Activated T-cell treated with anti-CD3 and anti-CD28 coated beads, Interleukin-2, amount 50 U/mL, for 48 hours (primary cell): ENCODE data around the gene REPS2.
"Not testable (repeated sequence)": the region's sequence is repeated elsewhere in the genome, so short reads cannot be mapped to it uniquely, and the experiment has no call there.

ENCODE experiments used
- DNase-seq, 2 experiments: peaks; one replicate each; pipeline ENCODE4 v3.0.0-alpha.2; 2020

REPS2 gene

DNA sequence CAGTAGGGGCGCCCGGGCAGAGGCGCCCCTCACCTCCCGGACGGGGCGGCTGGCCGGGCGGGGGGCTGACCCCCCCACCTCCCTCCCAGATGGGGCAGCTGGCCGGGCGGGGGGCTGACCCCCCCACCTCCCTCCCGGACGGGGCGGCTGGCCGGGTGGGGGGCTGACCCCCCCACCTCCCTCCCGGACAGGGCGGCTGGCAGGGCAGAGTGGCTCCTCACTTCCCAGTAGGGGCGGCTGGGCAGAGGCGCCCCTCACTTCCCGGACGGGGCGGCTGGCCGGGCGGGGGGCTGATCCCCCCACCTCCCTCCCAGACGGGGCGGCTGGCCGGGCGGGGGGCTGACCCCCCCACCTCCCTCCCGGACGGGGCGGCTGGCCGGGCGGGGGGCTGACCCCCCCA lies 18.5 kb downstream of the REPS2 start:
- not testable (repeated sequence) for DNase-seq

DNA sequence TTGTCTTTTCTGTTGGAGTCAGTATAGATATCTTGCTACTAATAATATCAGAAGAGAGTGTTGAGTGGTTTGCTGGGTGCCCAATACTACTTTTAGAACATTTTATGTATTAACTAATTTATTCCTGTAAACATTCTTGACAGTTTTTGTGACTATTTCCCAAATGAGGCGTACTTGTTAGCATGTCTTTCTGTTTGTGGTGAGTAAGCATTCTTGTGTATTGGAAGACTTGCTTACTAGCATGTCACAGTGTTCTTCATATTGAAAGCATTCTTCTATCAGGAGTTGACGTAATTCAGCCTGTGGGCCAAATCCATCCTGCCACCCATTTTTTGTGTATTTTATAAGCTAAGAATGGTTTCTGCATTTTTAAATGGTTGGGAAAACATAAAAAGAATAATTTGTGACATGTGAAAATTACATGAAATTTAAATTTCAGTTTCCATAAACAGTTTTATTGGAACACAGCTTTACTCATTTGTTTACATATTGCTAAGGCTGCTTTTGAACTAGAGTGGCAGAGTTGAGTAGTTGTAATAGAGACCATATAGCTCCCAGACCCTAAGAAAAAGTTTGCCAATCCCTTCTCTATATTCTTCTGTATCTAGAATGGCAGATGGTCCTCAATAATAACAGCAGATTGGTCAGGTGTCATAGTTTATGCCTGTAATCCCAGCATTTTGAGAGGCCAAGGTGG lies 20.4 kb downstream of the REPS2 start:
- DNase-seq, result no peak

- not testable (repeated sequence) for DNase-seq
Observed at GRCh38 chrX:16968753-16969152, 22.3 kb downstream of the REPS2 start.

GRCh38 chrX:16970977-16971376 lies 24.5 kb downstream of the REPS2 start:
- DNase-seq, result no peak

- no peak for DNase-seq
Observed at GRCh38 chrX:16971694-16972093, 25.2 kb downstream of the REPS2 start.

DNA sequence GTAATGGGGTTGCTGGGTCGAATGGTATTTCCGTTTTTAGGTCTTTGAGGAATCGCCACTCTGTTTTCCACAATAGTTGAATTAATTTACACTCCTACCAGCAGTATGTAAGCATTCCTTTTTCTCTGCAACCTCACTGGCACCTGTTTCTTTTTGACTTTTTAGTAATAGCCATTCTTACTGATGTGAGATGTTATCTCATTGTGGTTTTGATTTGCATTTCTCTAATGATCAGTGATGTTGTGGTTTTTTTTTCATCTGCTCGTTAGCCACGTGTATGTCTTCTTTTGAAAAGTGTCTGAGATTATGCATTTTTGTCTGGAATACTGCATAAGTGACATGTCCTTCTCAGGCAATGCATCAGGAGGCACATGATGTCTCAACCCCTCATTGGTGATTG lies 28.8 kb downstream of the REPS2 start:
- no peak for DNase-seq

DNA sequence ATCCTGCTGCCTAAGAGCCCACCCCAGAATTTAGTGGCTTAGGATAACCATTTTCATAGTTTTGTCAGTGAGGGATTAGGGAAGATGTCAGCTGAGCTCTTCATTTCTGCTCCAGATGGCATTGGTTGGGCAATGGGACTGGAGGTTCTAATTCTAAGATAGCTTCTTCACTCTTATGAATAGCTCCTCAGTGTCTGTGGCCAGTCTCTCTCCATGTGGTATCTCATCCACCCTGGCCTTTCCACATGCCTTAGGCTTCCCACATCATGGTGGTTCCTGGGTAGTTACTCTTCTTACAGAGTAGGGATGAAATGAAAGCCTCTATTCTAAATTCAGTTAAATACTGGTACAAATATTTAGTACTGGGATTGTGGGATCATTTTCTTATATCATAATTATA lies 31.3 kb downstream of the REPS2 start:
- DNase-seq, result no peak

- no peak for DNase-seq
Observed at GRCh38 chrX:16978193-16978984, 31.9 kb downstream of the REPS2 start.

DNA sequence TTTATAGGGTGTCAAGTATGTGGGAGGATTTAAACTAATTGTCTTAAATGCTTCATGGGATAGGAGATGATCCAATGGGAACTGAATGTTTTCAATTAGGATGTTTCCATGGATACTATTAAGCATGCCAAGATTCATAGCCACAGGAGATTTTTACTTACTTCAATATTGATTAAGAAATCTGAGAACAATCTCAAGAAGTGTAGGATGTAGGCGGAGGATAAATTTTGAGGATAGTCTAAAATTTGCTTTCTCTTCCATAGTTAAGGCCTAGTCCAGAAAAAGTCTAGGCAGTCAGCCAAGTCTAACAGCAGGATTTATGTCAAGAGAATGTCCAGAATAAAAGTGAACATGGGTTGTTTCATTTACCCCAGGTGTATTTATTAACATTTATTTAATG lies 32.8 kb downstream of the REPS2 start:
- DNase-seq, result no peak

DNA sequence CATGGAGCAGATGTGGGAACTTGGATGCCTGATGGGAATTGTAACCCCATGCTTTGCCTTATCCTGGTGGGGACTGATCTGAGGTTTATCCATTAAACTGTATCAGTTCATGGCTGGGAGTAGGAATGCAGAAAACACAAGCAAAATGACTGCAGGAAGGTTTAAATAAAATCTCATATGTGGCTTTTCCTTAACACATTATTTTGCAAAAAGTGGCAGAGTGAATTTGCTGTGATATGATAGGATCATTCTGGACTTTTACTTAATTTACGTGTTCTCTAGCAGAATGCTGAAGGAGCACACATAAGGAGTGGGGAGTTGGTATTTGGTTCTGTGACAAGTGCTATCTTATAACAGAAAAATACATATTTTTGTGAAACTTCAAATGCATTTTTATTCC lies 34.8 kb downstream of the REPS2 start:
- DNase-seq, result no peak

GRCh38 chrX:16981980-16982379 lies 35.5 kb downstream of the REPS2 start:
- no peak for DNase-seq

GRCh38 chrX:16983051-16983450 lies 36.6 kb downstream of the REPS2 start:
- DNase-seq, result no peak

- DNase-seq, result no peak
Observed at GRCh38 chrX:16985286-16985685, 38.8 kb downstream of the REPS2 start.

- no peak for DNase-seq
Observed at GRCh38 chrX:16986169-16986568, 39.7 kb downstream of the REPS2 start.

DNA sequence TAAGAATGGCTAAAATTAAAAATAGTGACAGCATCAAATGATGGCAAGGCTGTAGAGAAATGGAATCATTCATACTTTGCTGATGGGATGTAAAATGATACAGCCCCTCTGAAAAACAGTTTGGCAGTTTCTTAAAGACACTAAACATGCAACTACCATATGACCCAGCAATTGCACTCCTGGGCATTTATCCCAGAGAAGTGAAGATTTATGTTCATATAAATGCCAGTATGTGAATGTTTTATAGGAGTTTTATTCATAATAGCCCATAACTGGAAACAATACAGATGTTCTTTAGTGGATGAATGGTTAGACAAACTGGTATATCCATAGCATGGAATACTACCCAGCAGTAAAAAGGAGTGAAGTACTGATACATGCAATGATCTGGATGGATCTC lies 43.3 kb downstream of the REPS2 start:
- DNase-seq, result no peak

- no peak for DNase-seq
Observed at GRCh38 chrX:16990839-16991238, 44.4 kb downstream of the REPS2 start.

- no peak for DNase-seq
Observed at GRCh38 chrX:16992445-16992844, 46.0 kb downstream of the REPS2 start.

- no peak for DNase-seq
Observed at GRCh38 chrX:16992951-16993350, 46.5 kb downstream of the REPS2 start.

DNA sequence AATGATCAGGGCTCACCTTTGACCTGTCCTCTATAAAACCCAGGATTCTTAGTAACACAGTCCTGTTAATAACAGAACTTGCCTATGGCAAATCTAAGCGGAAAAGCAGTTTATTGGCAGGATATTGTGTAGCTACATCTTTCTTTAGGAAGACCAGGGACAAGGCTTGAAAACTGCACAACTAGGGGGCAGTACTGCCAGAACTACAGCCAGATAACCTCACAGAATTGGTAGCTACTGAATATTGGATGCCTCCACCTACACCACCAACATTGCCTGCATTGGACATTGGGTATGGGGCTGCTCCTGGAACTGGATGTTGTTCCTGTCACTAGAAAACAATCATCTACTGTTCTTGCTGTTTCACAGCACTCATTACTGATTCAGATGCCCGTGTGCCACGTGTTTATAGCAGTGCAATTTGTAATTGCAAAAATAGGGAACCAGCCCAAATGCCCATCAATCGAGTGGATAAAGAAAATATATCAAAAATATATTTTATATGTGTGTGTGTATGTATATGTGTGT lies 47.4 kb downstream of the REPS2 start:
- DNase-seq, result no peak

- DNase-seq, result no peak
Observed at GRCh38 chrX:16994736-16995135, 48.3 kb downstream of the REPS2 start.

- DNase-seq, result no peak
Observed at GRCh38 chrX:16997313-16997712, 50.9 kb downstream of the REPS2 start.

- no peak for DNase-seq
Observed at GRCh38 chrX:16999275-16999674, 52.8 kb downstream of the REPS2 start.

- DNase-seq, result no peak
Observed at GRCh38 chrX:17000751-17001150, 54.3 kb downstream of the REPS2 start.

GRCh38 chrX:17005712-17006368 lies 59.4 kb downstream of the REPS2 start:
- no peak for DNase-seq
